WERI-Rb-1 (cell line): ENCODE measurements around the gene USH1C.
A peak's percentile ranks its signal among the peaks of the same experiment; 100 is the strongest.

ENCODE experiments used
- DNase-seq: peaks from one replicate; pipeline ENCODE4 v3.0.0-alpha.2; 2020
- H3K27ac ChIP-seq: fragments of 250-450 bp; sonication (Bioruptor Pico); 2 replicates; pipeline ENCODE4 v1.5.1; 2020; ENCODE audit warnings: mild to moderate bottlenecking, moderate library complexity
- H3K27me3 ChIP-seq: fragments of 250-450 bp; sonication (Bioruptor Pico); 2 replicates; pipeline ENCODE4 v1.5.1; 2021; ENCODE audit warnings: mild to moderate bottlenecking, low read depth, moderate library complexity; ENCODE audit not compliant: insufficient read depth, severe bottlenecking
- H3K36me3 ChIP-seq: fragments of 250-450 bp; sonication (Bioruptor Pico); 2 replicates; pipeline ENCODE4 v1.5.1; 2020; ENCODE audit warnings: mild to moderate bottlenecking, moderate library complexity
- H3K4me3 ChIP-seq: 2 replicates; pipeline ENCODE4 v1.5.1; 2011; ENCODE audit warnings: low read depth, mild to moderate bottlenecking, control low read depth, low read length
- H3K9me3 ChIP-seq: fragments of 250-450 bp; sonication (Bioruptor Pico); 2 replicates; pipeline ENCODE4 v1.5.1; 2021; ENCODE audit warnings: mild to moderate bottlenecking, moderate library complexity; ENCODE audit not compliant: severe bottlenecking
- CTCF ChIP-seq: IDR thresholded peaks from 2 replicates; pipeline ENCODE4 v1.5.1; 2011; ENCODE audit warnings: low read depth, mild to moderate bottlenecking, control low read depth, inconsistent platforms, low read length

USH1C gene

GRCh38 chr11:17531636-17532113, 12.5 kb downstream of the USH1C start:
- Histone ChIP-seq H3K4me3 (no peak overlapping the region), H3K9me3 (no peaks in the 10 kb centered on the region), H3K36me3 (no peaks in the 10 kb centered on the region), H3K27ac (no peak overlapping the region), H3K27me3 (no peaks in the 10 kb centered on the region)
- no peak for DNase-seq
- TF ChIP-seq CTCF, result no peak

GRCh38 chr11:17531071-17531600, 13.1 kb downstream of the USH1C start:
- no peak for DNase-seq
- no peaks in the 10 kb centered on the region for H3K36me3 ChIP-seq
- H3K27me3 ChIP-seq, result no peaks in the 10 kb centered on the region
- H3K4me3 ChIP-seq, result no peak overlapping the region
- H3K27ac ChIP-seq, result no peak overlapping the region
- H3K9me3 ChIP-seq, result no peaks in the 10 kb centered on the region
- TF ChIP-seq CTCF, result no peak

- Histone ChIP-seq H3K4me3 (no peak overlapping the region), H3K27ac (no peak overlapping the region), H3K36me3 (no peaks in the 10 kb centered on the region), H3K27me3 (no peaks in the 10 kb centered on the region), H3K9me3 (no peaks in the 10 kb centered on the region)
- no peak for TF ChIP-seq CTCF
- DNase-seq, result no peak
Measured at GRCh38 chr11:17529844-17530185, 14.4 kb downstream of the USH1C start.

- no peak for DNase-seq
- Histone ChIP-seq H3K27ac (no peak overlapping the region), H3K9me3 (no peaks in the 10 kb centered on the region), H3K36me3 (no peaks in the 10 kb centered on the region), H3K4me3 (no peak overlapping the region), H3K27me3 (no peaks in the 10 kb centered on the region)
- TF ChIP-seq CTCF, result no peak
Measured at GRCh38 chr11:17528906-17529843, 15.0 kb downstream of the USH1C start.

- Histone ChIP-seq H3K9me3 (no peaks in the 10 kb centered on the region), H3K27ac (no peak overlapping the region), H3K36me3 (no peaks in the 10 kb centered on the region), H3K4me3 (no peak overlapping the region), H3K27me3 (no peaks in the 10 kb centered on the region)
- TF ChIP-seq CTCF, result peak; percentile 85
- DNase-seq, result peak; percentile 84
Measured at GRCh38 chr11:17528181-17528691, 16.0 kb downstream of the USH1C start.
